AG10803 (cell line): ENCODE data around the gene SENP7.
A peak's percentile ranks its signal among the peaks of the same experiment; 100 is the strongest.

Source experiments
- DNase-seq: peaks from one replicate; pipeline ENCODE4 v3.0.0; 2010; ENCODE audit warnings: low read depth
- H3K4me3 ChIP-seq: 2 replicates; pipeline ENCODE4 v1.5.1; 2011; ENCODE audit warnings: mild to moderate bottlenecking, low read length, control low read depth
- TF ChIP-seq, protein P1 (sequence below): conservative IDR thresholded peaks from 2 replicates; pipeline ENCODE4 v1.5.1; 2011; ENCODE audit warnings: mild to moderate bottlenecking, low read length, control low read depth, inconsistent platforms

SENP7 gene

DNA sequence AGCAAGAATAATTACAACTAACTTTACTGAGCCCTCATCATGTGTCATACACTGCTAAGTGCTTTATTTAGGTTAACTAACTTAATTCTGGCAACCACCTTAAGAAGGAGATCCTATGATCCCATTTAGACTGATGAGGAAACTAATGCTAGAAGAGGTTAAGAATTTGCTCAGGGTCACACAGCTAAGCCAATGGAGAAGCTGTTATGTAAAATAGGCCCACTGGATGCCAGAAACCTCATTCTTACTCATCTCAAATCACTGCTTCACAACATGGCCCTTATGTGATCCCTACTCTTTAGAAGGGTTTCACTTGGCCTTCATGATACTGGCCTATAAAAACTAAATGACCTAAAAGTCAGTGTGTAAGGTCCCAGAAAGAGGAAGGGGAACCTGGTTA is 233.8 kb downstream of the SENP7 start:
- peak; percentile 4 for DNase-seq
- TF ChIP-seq, protein P1, sequence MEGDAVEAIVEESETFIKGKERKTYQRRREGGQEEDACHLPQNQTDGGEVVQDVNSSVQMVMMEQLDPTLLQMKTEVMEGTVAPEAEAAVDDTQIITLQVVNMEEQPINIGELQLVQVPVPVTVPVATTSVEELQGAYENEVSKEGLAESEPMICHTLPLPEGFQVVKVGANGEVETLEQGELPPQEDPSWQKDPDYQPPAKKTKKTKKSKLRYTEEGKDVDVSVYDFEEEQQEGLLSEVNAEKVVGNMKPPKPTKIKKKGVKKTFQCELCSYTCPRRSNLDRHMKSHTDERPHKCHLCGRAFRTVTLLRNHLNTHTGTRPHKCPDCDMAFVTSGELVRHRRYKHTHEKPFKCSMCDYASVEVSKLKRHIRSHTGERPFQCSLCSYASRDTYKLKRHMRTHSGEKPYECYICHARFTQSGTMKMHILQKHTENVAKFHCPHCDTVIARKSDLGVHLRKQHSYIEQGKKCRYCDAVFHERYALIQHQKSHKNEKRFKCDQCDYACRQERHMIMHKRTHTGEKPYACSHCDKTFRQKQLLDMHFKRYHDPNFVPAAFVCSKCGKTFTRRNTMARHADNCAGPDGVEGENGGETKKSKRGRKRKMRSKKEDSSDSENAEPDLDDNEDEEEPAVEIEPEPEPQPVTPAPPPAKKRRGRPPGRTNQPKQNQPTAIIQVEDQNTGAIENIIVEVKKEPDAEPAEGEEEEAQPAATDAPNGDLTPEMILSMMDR, result no peak
- no peak overlapping the region for H3K4me3 ChIP-seq

DNA sequence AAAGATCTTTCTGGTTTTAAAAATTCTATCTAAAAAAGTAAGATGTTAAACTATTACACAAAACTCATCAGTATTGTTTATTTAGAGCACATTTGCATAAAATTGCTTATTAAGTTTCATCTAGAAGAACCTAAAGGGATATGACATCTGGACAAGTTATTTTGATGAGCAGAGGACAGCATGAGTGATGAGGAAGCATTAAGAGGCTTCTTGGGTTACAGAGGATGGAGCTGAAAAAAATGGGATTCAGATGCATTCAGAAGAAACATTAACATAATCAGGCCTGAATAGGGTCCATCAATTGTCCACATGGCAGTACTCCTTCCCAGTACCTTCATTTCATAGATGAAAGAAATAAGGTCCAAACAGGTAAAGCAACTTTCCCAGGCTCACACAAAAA is 234.3 kb downstream of the SENP7 start:
- DNase-seq, result no peak
- TF ChIP-seq, protein P1, result no peak
- no peak overlapping the region for H3K4me3 ChIP-seq
